Activated T-helper 2 cell treated with anti-CD3 and anti-CD28 coated beads, Interferon-gamma antibody, Interleukin-2, Interleukin-4, amounts not matched to agents 10 μg/mL and 5 μg/mL and 100 μg/mL, durations not matched to agents 14 hours and 24 hours and 36 hours (primary cell): ENCODE results near the gene FFAR3. TPM values are rescaled to one million over a fixed set of nuclear protein-coding genes. Genes with fewer than 3 reads are reported as not detected.
"Not testable (repeated sequence)": the region's sequence is repeated elsewhere in the genome, so short reads cannot be mapped to it uniquely, and the experiment has no call there.

Experiments
- DNase-seq: peaks from one replicate; pipeline ENCODE4 v3.0.0; 2021; ENCODE audit warnings: low spot score
- H3K27ac Mint-ChIP-seq: one replicate; pipeline ENCODE4 v1.8.0; 2021; ENCODE audit warnings: mixed read lengths
- H3K27me3 Mint-ChIP-seq: one replicate; pipeline ENCODE4 v1.8.0; 2021; ENCODE audit warnings: low read depth, mixed read lengths
- H3K36me3 Mint-ChIP-seq: one replicate; pipeline ENCODE4 v1.8.0; 2021; ENCODE audit warnings: low read depth, mixed read lengths
- H3K4me1 Mint-ChIP-seq: one replicate; pipeline ENCODE4 v1.8.0; 2021; ENCODE audit warnings: low read depth, mixed read lengths
- H3K4me3 Mint-ChIP-seq: one replicate; pipeline ENCODE4 v1.8.0; 2021; ENCODE audit warnings: low read depth, mild to moderate bottlenecking, moderate library complexity, mixed read lengths
- H3K9me3 Mint-ChIP-seq: one replicate; pipeline ENCODE4 v1.8.0; 2021; ENCODE audit warnings: mixed read lengths
- intact Hi-C: fragments of 100-400 bp; cut with micrococcal nuclease; formaldehyde crosslinking; loops from one replicate; pipeline ENCODE4 v1.15.1; 2023
- total RNA-seq: library from RNA; stranded (reverse); gene quantifications from 2 replicates; pipeline ENCODE4 v1.2.3, GENCODE V29; 2022

FFAR3 gene
- total RNA-seq, 1 donor from 2014 or later, result 1.2 TPM

GRCh38 chr19:35360081-35360480 is 1.8 kb downstream of the FFAR3 start:
- H3K27me3 Mint-ChIP-seq, intact Hi-C loops, DNase-seq, H3K27ac Mint-ChIP-seq, H3K4me1 Mint-ChIP-seq, H3K36me3 Mint-ChIP-seq, H3K9me3 Mint-ChIP-seq, H3K4me3 Mint-ChIP-seq: not testable (repeated sequence)

- no peak overlapping the region for H3K27ac Mint-ChIP-seq
- no peaks in the 10 kb centered on the region for H3K9me3 Mint-ChIP-seq
- no peaks in the 10 kb centered on the region for H3K36me3 Mint-ChIP-seq
- H3K4me1 Mint-ChIP-seq, result peaks cover 9% of the 10 kb centered on the region
- intact Hi-C loops, result no loop called here
- H3K4me3 Mint-ChIP-seq, result no peak overlapping the region
- peaks cover 3% of the 10 kb centered on the region for H3K27me3 Mint-ChIP-seq
- no peak for DNase-seq
Observed at GRCh38 chr19:35360880-35361420, 2.7 kb downstream of the FFAR3 start.

DNA sequence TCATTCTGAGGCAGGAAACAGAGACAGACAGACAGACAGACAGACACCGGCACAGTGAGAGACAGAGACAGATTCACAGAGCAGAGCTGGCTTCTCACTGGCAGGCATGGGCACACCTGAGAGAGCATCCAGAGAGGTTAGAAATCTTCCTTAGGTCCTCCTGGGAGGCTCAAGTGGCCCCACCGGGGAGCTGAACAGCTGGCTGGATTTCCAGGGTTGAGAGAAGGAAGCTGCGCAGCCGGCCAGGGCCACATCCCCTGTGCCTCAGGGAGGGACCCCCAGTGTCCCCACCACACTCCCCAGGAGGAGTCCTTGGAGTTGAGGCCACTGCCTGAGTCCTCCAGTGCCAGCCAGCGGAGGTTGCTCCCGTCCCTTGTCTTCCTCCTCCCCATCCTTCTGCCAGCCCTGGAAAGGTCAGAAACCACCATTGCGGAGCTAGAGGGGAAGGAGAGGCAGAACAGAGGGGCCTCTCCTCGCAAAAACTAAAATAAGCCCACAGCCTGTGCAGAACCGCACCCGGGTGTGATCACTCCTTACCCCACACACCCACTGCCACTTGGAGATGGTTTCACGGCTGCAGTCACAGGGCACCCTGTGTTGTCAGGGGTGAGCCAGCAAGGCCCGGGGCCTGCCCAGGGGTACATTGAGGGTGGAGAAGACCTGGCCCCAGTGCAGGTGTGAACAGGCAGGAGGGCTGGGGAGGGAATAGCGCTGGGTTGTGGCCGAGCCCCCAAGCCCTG is 4.2 kb downstream of the FFAR3 start:
- no peak for DNase-seq
- intact Hi-C loops, result no loop called here
- Mint-ChIP-seq H3K27ac (no peak overlapping the region), H3K27me3 (peaks cover 10% of the 10 kb centered on the region), H3K4me3 (no peak overlapping the region), H3K9me3 (no peaks in the 10 kb centered on the region), H3K4me1 (peaks cover 9% of the 10 kb centered on the region), H3K36me3 (no peaks in the 10 kb centered on the region)

GRCh38 chr19:35363001-35363590 is 4.8 kb downstream of the FFAR3 start:
- Mint-ChIP-seq H3K9me3 (no peaks in the 10 kb centered on the region), H3K36me3 (no peaks in the 10 kb centered on the region), H3K27me3 (peaks cover 17% of the 10 kb centered on the region), H3K4me1 (peaks cover 4% of the 10 kb centered on the region), H3K4me3 (no peak overlapping the region), H3K27ac (no peak overlapping the region)
- no peak for DNase-seq
- intact Hi-C loops, result no loop called here

GRCh38 chr19:35363711-35364425 is 5.6 kb downstream of the FFAR3 start:
- H3K27ac Mint-ChIP-seq, result no peak overlapping the region
- no peaks in the 10 kb centered on the region for H3K36me3 Mint-ChIP-seq
- no peak overlapping the region for H3K4me3 Mint-ChIP-seq
- H3K27me3 Mint-ChIP-seq, result peaks cover 25% of the 10 kb centered on the region
- H3K9me3 Mint-ChIP-seq, result no peaks in the 10 kb centered on the region
- no peak for DNase-seq
- no peaks in the 10 kb centered on the region for H3K4me1 Mint-ChIP-seq
- intact Hi-C loops, result no loop called here

DNA sequence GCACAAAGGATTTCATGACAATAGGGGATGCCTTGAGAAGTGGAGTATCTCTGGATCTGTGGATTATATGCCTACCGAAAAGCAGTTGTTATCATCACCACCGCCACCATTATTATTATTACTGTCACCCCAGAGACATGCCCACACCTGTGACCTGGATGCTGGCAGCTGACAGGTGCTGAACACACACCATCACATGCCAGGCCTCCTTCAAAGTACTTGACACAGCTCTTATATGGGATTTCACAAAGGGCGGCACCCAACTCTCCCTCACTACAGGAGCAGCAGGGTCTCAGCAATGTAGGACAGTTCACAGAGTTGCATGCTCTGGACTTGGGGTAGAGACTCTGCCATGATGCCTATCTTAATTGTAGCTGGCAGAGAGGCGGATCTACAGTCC is 7.0 kb downstream of the FFAR3 start:
- no peaks in the 10 kb centered on the region for H3K36me3 Mint-ChIP-seq

DNA sequence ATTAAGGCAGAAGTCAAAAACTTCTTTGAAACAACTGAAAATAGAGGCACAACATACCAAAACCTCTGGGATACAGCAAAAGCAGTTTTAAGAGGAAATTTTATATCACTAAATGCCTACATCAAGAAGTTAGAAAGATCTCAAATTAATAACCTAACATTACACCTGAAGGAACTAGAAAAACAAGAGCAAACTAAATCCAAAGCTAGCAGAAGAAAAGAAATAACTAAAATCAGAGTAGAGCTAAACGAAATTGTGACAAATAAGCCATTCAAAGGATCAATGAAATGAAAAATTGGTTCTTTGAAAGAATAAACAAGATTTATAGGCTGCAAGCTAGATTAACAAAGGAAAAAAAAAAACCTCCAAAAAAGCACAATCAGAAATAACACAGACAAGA is 10.1 kb downstream of the FFAR3 start:
- Mint-ChIP-seq H3K9me3 (no peaks in the 10 kb centered on the region), H3K4me1 (no peaks in the 10 kb centered on the region)

More for the DNA sequence above, 7.0 kb downstream of the FFAR3 start:
- Mint-ChIP-seq H3K27ac (no peak overlapping the region), H3K4me3 (no peak overlapping the region), H3K4me1 (no peaks in the 10 kb centered on the region), H3K27me3 (peaks cover 31% of the 10 kb centered on the region), H3K9me3 (no peaks in the 10 kb centered on the region)
- intact Hi-C loops, result no loop called here
- no peak for DNase-seq

DNA sequence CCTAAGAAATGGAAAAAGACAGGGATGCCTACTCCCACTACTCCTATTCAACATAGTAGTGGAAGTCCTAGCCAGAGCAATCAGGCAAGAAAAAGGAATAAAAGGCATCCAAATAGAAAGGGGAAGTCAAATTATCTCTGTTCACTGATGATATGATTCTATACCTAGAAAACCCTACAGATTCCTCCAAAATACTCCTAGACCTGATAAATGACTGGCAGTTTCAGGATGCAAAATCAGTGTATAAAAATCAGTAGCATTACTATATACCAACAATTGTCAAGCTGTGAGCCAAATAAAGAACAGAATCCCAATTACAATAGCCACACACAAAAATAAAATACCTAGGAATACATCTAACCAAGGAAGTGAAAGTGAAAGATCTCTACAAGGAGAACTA is 11.3 kb downstream of the FFAR3 start:
- intact Hi-C loops, result no loop called here
- no peaks in the 10 kb centered on the region for H3K9me3 Mint-ChIP-seq
- no peak overlapping the region for H3K27ac Mint-ChIP-seq
- peaks cover 4% of the 10 kb centered on the region for H3K4me1 Mint-ChIP-seq
- H3K4me3 Mint-ChIP-seq, result no peak overlapping the region
- H3K36me3 Mint-ChIP-seq, result no peaks in the 10 kb centered on the region
- DNase-seq, result no peak
- H3K27me3 Mint-ChIP-seq, result peaks cover 29% of the 10 kb centered on the region

More for the DNA sequence above, 10.1 kb downstream of the FFAR3 start:
- no peaks in the 10 kb centered on the region for H3K36me3 Mint-ChIP-seq
- intact Hi-C loops, result no loop called here
- no peak for DNase-seq
- H3K4me3 Mint-ChIP-seq, result no peak overlapping the region
- peaks cover 29% of the 10 kb centered on the region for H3K27me3 Mint-ChIP-seq
- no peak overlapping the region for H3K27ac Mint-ChIP-seq

GRCh38 chr19:35370722-35371121 is 12.5 kb downstream of the FFAR3 start, which contains the start of gene GPR42:
Gene GPR42, plus strand, starts transcription at chr19:35371068. Its CDS starts 292 bp downstream, at chr19:35371360.
- H3K4me3 Mint-ChIP-seq, result no peak within 1 kb of the TSS
- peaks cover 14% of the 10 kb centered on the region for H3K4me1 Mint-ChIP-seq
- DNase-seq, result no peak
- H3K36me3 Mint-ChIP-seq, result no peaks in the 10 kb centered on the region
- no peak within 1 kb of the TSS for H3K27ac Mint-ChIP-seq
- peaks cover 27% of the 10 kb centered on the region for H3K27me3 Mint-ChIP-seq
- no peaks in the 10 kb centered on the region for H3K9me3 Mint-ChIP-seq
- intact Hi-C loops, result no loop called here

- no peak overlapping the region for H3K27ac Mint-ChIP-seq
- peaks cover 12% of the 10 kb centered on the region for H3K27me3 Mint-ChIP-seq
- H3K9me3 Mint-ChIP-seq, result no peaks in the 10 kb centered on the region
- H3K4me1 Mint-ChIP-seq, result peaks cover 16% of the 10 kb centered on the region
- intact Hi-C loops, result no loop called here
- no peak for DNase-seq
- no peaks in the 10 kb centered on the region for H3K36me3 Mint-ChIP-seq
- H3K4me3 Mint-ChIP-seq, result no peak overlapping the region
Observed at GRCh38 chr19:35373492-35373891, 15.2 kb downstream of the FFAR3 start.

DNA sequence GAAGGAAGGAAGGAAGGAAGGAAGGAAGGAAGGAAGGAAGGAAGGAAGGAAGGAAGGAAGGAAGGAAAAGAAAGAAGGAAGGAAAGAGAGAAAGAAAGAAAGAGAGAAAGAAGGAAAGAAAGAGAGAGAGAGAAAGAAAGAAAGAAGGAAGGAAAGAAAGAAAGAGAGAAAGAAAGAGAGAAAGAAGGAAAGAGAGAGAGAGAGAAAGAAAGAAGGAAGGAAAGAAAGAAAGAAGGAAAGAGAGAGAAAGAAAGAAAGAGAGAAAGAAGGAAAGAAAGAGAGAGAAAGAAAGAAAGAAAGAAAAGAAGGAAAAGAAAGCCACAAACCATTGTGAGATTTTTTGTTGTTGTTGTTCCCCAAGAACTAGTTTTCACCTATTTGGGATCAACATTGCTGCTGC is 15.8 kb downstream of the FFAR3 start:
- H3K36me3 Mint-ChIP-seq, H3K27me3 Mint-ChIP-seq, H3K27ac Mint-ChIP-seq, H3K4me3 Mint-ChIP-seq, intact Hi-C loops, H3K9me3 Mint-ChIP-seq, DNase-seq: not testable (repeated sequence)
- peaks cover 16% of the 10 kb centered on the region for H3K4me1 Mint-ChIP-seq

GRCh38 chr19:35375505-35376307 is 17.4 kb downstream of the FFAR3 start:
- intact Hi-C loops, result loop anchor here (1.0 kb wide), 1 partner anchor 30 kb away; no protein-coding TSS in a partner anchor
- DNase-seq, result no peak
- Mint-ChIP-seq H3K4me1 (peaks cover 16% of the 10 kb centered on the region), H3K27me3 (peaks cover 9% of the 10 kb centered on the region), H3K36me3 (no peaks in the 10 kb centered on the region), H3K9me3 (no peaks in the 10 kb centered on the region), H3K27ac (no peak overlapping the region), H3K4me3 (no peak overlapping the region)
